Measurements from ENCODE around the gene NELFB. TPM values are rescaled to one million over a fixed set of nuclear protein-coding genes. Genes with fewer than 3 reads are reported as not detected.

NELFB gene
- total RNA-seq, 1 donor from 2014 or later = 45.2 TPM

GRCh38 chr9:137303151-137303892, 48.2 kb downstream of the NELFB start:
- no peak for DNase-seq (ENCODE audit: low spot score)

- DNase-seq (ENCODE audit: low spot score) = no peak
Measured at GRCh38 chr9:137303893-137304382, 48.8 kb downstream of the NELFB start.

GRCh38 chr9:137304383-137305059, 49.4 kb downstream of the NELFB start:
- no peak for DNase-seq (ENCODE audit: low spot score)

GRCh38 chr9:137305060-137305797, 50.1 kb downstream of the NELFB start:
- DNase-seq (ENCODE audit: low spot score) = peak; percentile 73

GRCh38 chr9:137305798-137306065, 50.6 kb downstream of the NELFB start:
- no peak for DNase-seq (ENCODE audit: low spot score)

GRCh38 chr9:137306066-137306849, 51.1 kb downstream of the NELFB start:
- DNase-seq (ENCODE audit: low spot score) = no peak

GRCh38 chr9:137306850-137307254, 51.7 kb downstream of the NELFB start:
- no peak for DNase-seq (ENCODE audit: low spot score)

GRCh38 chr9:137307255-137308056, 52.3 kb downstream of the NELFB start:
- peak; percentile 49 for DNase-seq (ENCODE audit: low spot score)

GRCh38 chr9:137308057-137308619, 53.0 kb downstream of the NELFB start:
- no peak for DNase-seq (ENCODE audit: low spot score)

- DNase-seq (ENCODE audit: low spot score) = no peak
Measured at GRCh38 chr9:137309368-137310188, 54.5 kb downstream of the NELFB start.

- DNase-seq (ENCODE audit: low spot score) = peak; percentile 74
Measured at GRCh38 chr9:137310189-137311052, 55.3 kb downstream of the NELFB start.

- peak; percentile 86 for DNase-seq (ENCODE audit: low spot score)
Measured at GRCh38 chr9:137311171-137311985, 56.3 kb downstream of the NELFB start.

GRCh38 chr9:137311986-137312851, 57.1 kb downstream of the NELFB start:
- DNase-seq (ENCODE audit: low spot score) = peak; percentile 51

- no peak for DNase-seq (ENCODE audit: low spot score)
Measured at GRCh38 chr9:137312852-137313325, 57.8 kb downstream of the NELFB start.

GRCh38 chr9:137313326-137313936, 58.3 kb downstream of the NELFB start:
- DNase-seq (ENCODE audit: low spot score) = no peak

- no peak for DNase-seq (ENCODE audit: low spot score)
Measured at GRCh38 chr9:137313956-137314560, 58.9 kb downstream of the NELFB start.
